Activated CD8-positive, alpha-beta memory T cell treated with anti-CD3 and anti-CD28 coated beads for 36 hours (primary cell): ENCODE data around the gene KRTAP9-2. TPM values are rescaled to one million over a fixed set of nuclear protein-coding genes. Genes with fewer than 3 reads are reported as not detected.
"Not testable (repeated sequence)": the region's sequence is repeated elsewhere in the genome, so short reads cannot be mapped to it uniquely, and the experiment has no call there.

Source experiments
- CTCF ChIA-PET: fragments of 350-600 bp; sonication (Branson Sonifier 250); formaldehyde crosslinking; loops from one replicate; lab custom pipeline; 2021; ENCODE audit warnings: antibody characterized with exemption; lab: Charles Lee
- POLR2A ChIA-PET: fragments of 350-600 bp; sonication (Branson Sonifier 250); formaldehyde crosslinking; loops from one replicate; lab custom pipeline; 2021; ENCODE audit warnings: antibody characterized with exemption; lab: Charles Lee
- total RNA-seq, 2 experiments: library from RNA; stranded (reverse); gene quantifications; one replicate each; pipeline ENCODE4 v1.2.3, GENCODE V29; 2021

The KRTAP9-2 gene
- total RNA-seq, 2 experiments from 2014 or later = not detected

GRCh38 chr17:41231731-41232130 lies 5.3 kb downstream of the KRTAP9-2 start:
- POLR2A ChIA-PET = no interaction called here
- CTCF ChIA-PET = no interaction called here

- CTCF ChIA-PET, POLR2A ChIA-PET: not testable (repeated sequence)
These were observed 6.1 kb downstream of the KRTAP9-2 start, which contains the start of gene KRTAP9-3 for GRCh38 chr17:41232399-41233105. Gene KRTAP9-3 (plus strand): TSS chr17:41232449. CDS start chr17:41232502, 53 bp downstream.

- POLR2A ChIA-PET, CTCF ChIA-PET: not testable (repeated sequence)
These were observed 10.7 kb downstream of the KRTAP9-2 start for GRCh38 chr17:41237116-41237515.

- CTCF ChIA-PET, POLR2A ChIA-PET: not testable (repeated sequence)
These were observed 11.5 kb downstream of the KRTAP9-2 start, which contains the start of gene KRTAP9-8 for GRCh38 chr17:41237949-41238437. Gene KRTAP9-8 (plus strand): TSS chr17:41237999. CDS start chr17:41238052, 53 bp downstream.

GRCh38 chr17:41246995-41247787 lies 20.7 kb downstream of the KRTAP9-2 start:
- CTCF ChIA-PET, POLR2A ChIA-PET: not testable (repeated sequence)

GRCh38 chr17:41249637-41250240 lies 23.3 kb downstream of the KRTAP9-2 start, which contains the start of gene KRTAP9-4:
Gene KRTAP9-4 (plus strand): TSS chr17:41249687. CDS start chr17:41249721, 34 bp downstream.
- CTCF ChIA-PET, POLR2A ChIA-PET: not testable (repeated sequence)

GRCh38 chr17:41251261-41251660 lies 24.8 kb downstream of the KRTAP9-2 start:
- ChIA-PET POLR2A (no interaction called here), CTCF (no interaction called here)

GRCh38 chr17:41254861-41255260 lies 28.4 kb downstream of the KRTAP9-2 start:
- CTCF ChIA-PET = no interaction called here
- POLR2A ChIA-PET = no interaction called here

- CTCF ChIA-PET, POLR2A ChIA-PET: not testable (repeated sequence)
These were observed 29.2 kb downstream of the KRTAP9-2 start, which contains the start of gene KRTAP9-9 for GRCh38 chr17:41255381-41256290. Gene KRTAP9-9 (plus strand): TSS chr17:41255384.

GRCh38 chr17:41256291-41256685 lies 29.8 kb downstream of the KRTAP9-2 start:
- ChIA-PET POLR2A (no interaction called here), CTCF (no interaction called here)

GRCh38 chr17:41258406-41258805 lies 32.0 kb downstream of the KRTAP9-2 start:
- ChIA-PET CTCF (no interaction called here), POLR2A (no interaction called here)

- ChIA-PET POLR2A (no interaction called here), CTCF (interaction anchor here (0.6 kb wide), 1 partner anchor 28 kb away, joined by 3 read pairs; no protein-coding TSS in a partner anchor)
These were observed 36.8 kb downstream of the KRTAP9-2 start for GRCh38 chr17:41263212-41263611.

- ChIA-PET CTCF (no interaction called here), POLR2A (no interaction called here)
These were observed 38.2 kb downstream of the KRTAP9-2 start for GRCh38 chr17:41264599-41264998.

GRCh38 chr17:41265078-41265477 lies 38.6 kb downstream of the KRTAP9-2 start, which contains the start of gene KRTAP9-6:
Gene KRTAP9-6 (plus strand): TSS chr17:41265378. CDS start chr17:41265378, 0 bp downstream.
- CTCF ChIA-PET = no interaction called here
- POLR2A ChIA-PET = no interaction called here

- ChIA-PET POLR2A (no interaction called here), CTCF (no interaction called here)
These were observed 41.3 kb downstream of the KRTAP9-2 start for GRCh38 chr17:41267711-41268110.

GRCh38 chr17:41271323-41271722 lies 44.9 kb downstream of the KRTAP9-2 start:
- POLR2A ChIA-PET, CTCF ChIA-PET: not testable (repeated sequence)

GRCh38 chr17:41271858-41272257 lies 45.4 kb downstream of the KRTAP9-2 start:
- CTCF ChIA-PET = no interaction called here
- POLR2A ChIA-PET = no interaction called here

GRCh38 chr17:41275648-41276190 lies 49.3 kb downstream of the KRTAP9-2 start, which contains the start of gene KRTAP9-7:
Gene KRTAP9-7 (plus strand): TSS chr17:41275698. CDS start chr17:41275698, 0 bp downstream.
- POLR2A ChIA-PET = not testable (repeated sequence)
- CTCF ChIA-PET = interaction anchor here (0.7 kb wide), 1 partner anchor 221 kb away, joined by 3 read pairs; no protein-coding TSS in a partner anchor
